Keratinocyte (primary cell): ENCODE data around the gene NT5DC3.

Experiments
- CTCF ChIP-seq, 3 experiments: IDR thresholded peaks in 1 of 3; conservative IDR thresholded peaks in 1 of 3; optimal IDR thresholded peaks in 1 of 3; 2 replicates in 2 of 3; 3 replicates in 1 of 3; pipeline versions ENCODE3 to v1.5.1; 2011; ENCODE audit warnings: low read length in 3 of 3, mild to moderate bottlenecking in 3 of 3, moderate library complexity in 2 of 3, control low read depth in 1 of 3, inconsistent platforms in 1 of 3; ENCODE audit not compliant: insufficient read depth in 2 of 3; ENCODE audit errors: extremely low read depth in 1 of 3
- EZH2 ChIP-seq: IDR thresholded peaks from one replicate; pipeline ENCODE4 v1.6.1; 2012; ENCODE audit warnings: inconsistent platforms, mild to moderate bottlenecking, low read length, moderate library complexity

- TF ChIP-seq CTCF (optimal IDR thresholded peaks at IDR 0.05 in 1 of 3, IDR thresholded peaks at IDR 0.05 in 1 of 3, conservative IDR thresholded peaks at IDR 0.05 in 1 of 3; ENCODE audit: extremely low read depth in 1 of 3, insufficient read depth in 2 of 3, low read length in 3 of 3) = no peak
- TF ChIP-seq EZH2 = no peak
These were observed 24.2 kb upstream of the NT5DC3 start for GRCh38 chr12:103865151-103865730.
